ENCODE results near the gene LDLRAD2.

GRCh38 chr1:21764615-21765423 lies 47.2 kb upstream of the LDLRAD2 start:
- no peak for TF ChIP-seq CTCF (IDR thresholded peaks at IDR 0.05)
- no peak for TF ChIP-seq POLR2A (IDR thresholded peaks at IDR 0.05)

Data from Peyer's patch (tissue), 4 donors.